Measurements from ENCODE around the gene SH3PXD2B.
"Not testable (repeated sequence)": the region's sequence is repeated elsewhere in the genome, so short reads cannot be mapped to it uniquely, and the experiment has no call there.

SH3PXD2B gene

GRCh38 chr5:172344855-172345409 lies 109.4 kb downstream of the SH3PXD2B start:
- no peak for DNase-seq (ENCODE audit: low read depth in 2 of 3, low spot score in 2 of 3)

GRCh38 chr5:172343741-172344140 lies 110.6 kb downstream of the SH3PXD2B start:
- DNase-seq (ENCODE audit: low read depth in 2 of 3, low spot score in 2 of 3), result no peak

- DNase-seq (ENCODE audit: low read depth in 2 of 3, low spot score in 2 of 3), result no peak
Observed at GRCh38 chr5:172342918-172343317, 111.4 kb downstream of the SH3PXD2B start.

- no peak for DNase-seq (ENCODE audit: low read depth in 2 of 3, low spot score in 2 of 3)
Observed at GRCh38 chr5:172339264-172340180, 114.8 kb downstream of the SH3PXD2B start.

GRCh38 chr5:172336676-172337285 lies 117.5 kb downstream of the SH3PXD2B start:
- DNase-seq (ENCODE audit: low read depth in 2 of 3, low spot score in 2 of 3), result no peak

- no peak for DNase-seq (ENCODE audit: low read depth in 2 of 3, low spot score in 2 of 3)
Observed at GRCh38 chr5:172336264-172336663, 118.1 kb downstream of the SH3PXD2B start.

GRCh38 chr5:172335721-172336120 lies 118.6 kb downstream of the SH3PXD2B start:
- no peak for DNase-seq (ENCODE audit: low read depth in 2 of 3, low spot score in 2 of 3)

- no peak for DNase-seq (ENCODE audit: low read depth in 2 of 3, low spot score in 2 of 3)
Observed at GRCh38 chr5:172334641-172335040, 119.7 kb downstream of the SH3PXD2B start.

- no peak for DNase-seq (ENCODE audit: low read depth in 2 of 3, low spot score in 2 of 3)
Observed at GRCh38 chr5:172334196-172334595, 120.1 kb downstream of the SH3PXD2B start.

GRCh38 chr5:172326901-172327300 lies 127.4 kb downstream of the SH3PXD2B start:
- not testable (repeated sequence) for DNase-seq (ENCODE audit: low read depth in 2 of 3, low spot score in 2 of 3)

- no peak for DNase-seq (ENCODE audit: low read depth in 2 of 3, low spot score in 2 of 3)
Observed at GRCh38 chr5:172325452-172325851, 128.9 kb downstream of the SH3PXD2B start.

- no peak for DNase-seq (ENCODE audit: low read depth in 2 of 3, low spot score in 2 of 3)
Observed at GRCh38 chr5:172322028-172322965, 132.0 kb downstream of the SH3PXD2B start.

- DNase-seq (ENCODE audit: low read depth in 2 of 3, low spot score in 2 of 3), result no peak
Observed at GRCh38 chr5:172321593-172321992, 132.7 kb downstream of the SH3PXD2B start.

GRCh38 chr5:172319708-172320441 lies 134.4 kb downstream of the SH3PXD2B start:
- DNase-seq (ENCODE audit: low read depth in 2 of 3, low spot score in 2 of 3), result no peak

- DNase-seq (ENCODE audit: low read depth in 2 of 3, low spot score in 2 of 3), result no peak
Observed at GRCh38 chr5:172315587-172316493, 138.5 kb downstream of the SH3PXD2B start.

GRCh38 chr5:172313915-172314314 lies 140.4 kb downstream of the SH3PXD2B start:
- DNase-seq (ENCODE audit: low read depth in 2 of 3, low spot score in 2 of 3), result no peak

GRCh38 chr5:172312286-172312685 lies 142.0 kb downstream of the SH3PXD2B start:
- DNase-seq (ENCODE audit: low read depth in 2 of 3, low spot score in 2 of 3), result no peak

GRCh38 chr5:172311605-172312004 lies 142.7 kb downstream of the SH3PXD2B start:
- DNase-seq (ENCODE audit: low read depth in 2 of 3, low spot score in 2 of 3), result no peak

- DNase-seq (ENCODE audit: low read depth in 2 of 3, low spot score in 2 of 3), result no peak
Observed at GRCh38 chr5:172311026-172311425, 143.3 kb downstream of the SH3PXD2B start.
